GM21423 (cell line): ENCODE measurements around the gene CELSR2.

ENCODE experiments used
- ATAC-seq: cut with Tn5 transposase; IDR thresholded peaks from one replicate; pipeline ENCODE4 v1.9.1; 2021; ENCODE audit warnings: mild to moderate bottlenecking, moderate library complexity; ENCODE audit not compliant: unreplicated experiment

CELSR2 gene

DNA sequence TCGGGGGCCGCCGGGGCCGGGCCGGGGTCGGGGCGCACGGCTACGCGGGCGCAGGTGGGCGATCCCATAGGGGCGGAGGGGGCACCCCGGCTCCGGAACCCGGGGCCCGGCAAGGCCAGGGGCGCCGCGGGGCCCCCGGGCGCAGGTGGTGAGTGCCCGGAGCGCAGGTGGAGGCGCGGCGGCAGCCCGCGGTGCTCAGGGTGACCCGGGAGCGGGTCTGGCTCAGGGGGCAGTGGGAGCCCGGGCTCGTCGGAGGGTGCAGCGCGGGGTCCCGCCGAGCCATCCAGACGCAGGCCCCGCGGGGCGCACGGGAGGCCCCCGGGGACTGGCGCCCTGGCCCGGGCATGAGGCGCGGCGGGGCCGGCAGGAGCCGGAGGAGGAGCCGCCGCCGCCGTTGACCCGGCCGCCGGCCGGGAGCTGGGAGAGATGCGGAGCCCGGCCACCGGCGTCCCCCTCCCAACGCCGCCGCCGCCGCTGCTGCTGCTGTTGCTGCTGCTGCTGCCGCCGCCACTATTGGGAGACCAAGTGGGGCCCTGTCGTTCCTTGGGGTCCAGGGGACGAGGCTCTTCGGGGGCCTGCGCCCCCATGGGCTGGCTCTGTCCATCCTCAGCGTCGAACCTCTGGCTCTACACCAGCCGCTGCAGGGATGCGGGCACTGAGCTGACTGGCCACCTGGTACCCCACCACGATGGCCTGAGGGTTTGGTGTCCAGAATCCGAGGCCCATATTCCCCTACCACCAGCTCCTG lies 489 bp downstream of the CELSR2 start:
- peak; percentile 27 for ATAC-seq

DNA sequence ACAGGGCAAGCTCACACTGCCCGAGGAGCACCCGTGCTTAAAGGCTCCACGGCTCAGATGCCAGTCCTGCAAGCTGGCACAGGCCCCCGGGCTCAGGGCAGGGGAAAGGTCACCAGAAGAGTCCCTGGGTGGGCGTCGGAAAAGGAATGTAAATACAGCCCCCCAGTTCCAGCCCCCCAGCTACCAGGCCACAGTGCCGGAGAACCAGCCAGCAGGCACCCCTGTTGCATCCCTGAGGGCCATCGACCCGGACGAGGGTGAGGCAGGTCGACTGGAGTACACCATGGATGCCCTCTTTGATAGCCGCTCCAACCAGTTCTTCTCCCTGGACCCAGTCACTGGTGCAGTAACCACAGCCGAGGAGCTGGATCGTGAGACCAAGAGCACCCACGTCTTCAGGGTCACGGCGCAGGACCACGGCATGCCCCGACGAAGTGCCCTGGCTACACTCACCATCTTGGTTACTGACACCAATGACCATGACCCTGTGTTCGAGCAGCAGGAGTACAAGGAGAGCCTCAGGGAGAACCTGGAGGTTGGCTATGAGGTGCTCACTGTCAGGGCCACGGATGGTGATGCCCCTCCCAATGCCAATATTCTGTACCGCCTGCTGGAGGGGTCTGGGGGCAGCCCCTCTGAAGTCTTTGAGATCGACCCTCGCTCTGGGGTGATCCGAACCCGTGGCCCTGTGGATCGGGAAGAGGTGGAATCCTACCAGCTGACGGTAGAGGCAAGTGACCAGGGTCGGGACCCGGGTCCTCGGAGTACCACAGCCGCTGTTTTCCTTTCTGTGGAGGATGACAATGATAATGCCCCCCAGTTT lies 1.3 kb downstream of the CELSR2 start:
- ATAC-seq = no peak

DNA sequence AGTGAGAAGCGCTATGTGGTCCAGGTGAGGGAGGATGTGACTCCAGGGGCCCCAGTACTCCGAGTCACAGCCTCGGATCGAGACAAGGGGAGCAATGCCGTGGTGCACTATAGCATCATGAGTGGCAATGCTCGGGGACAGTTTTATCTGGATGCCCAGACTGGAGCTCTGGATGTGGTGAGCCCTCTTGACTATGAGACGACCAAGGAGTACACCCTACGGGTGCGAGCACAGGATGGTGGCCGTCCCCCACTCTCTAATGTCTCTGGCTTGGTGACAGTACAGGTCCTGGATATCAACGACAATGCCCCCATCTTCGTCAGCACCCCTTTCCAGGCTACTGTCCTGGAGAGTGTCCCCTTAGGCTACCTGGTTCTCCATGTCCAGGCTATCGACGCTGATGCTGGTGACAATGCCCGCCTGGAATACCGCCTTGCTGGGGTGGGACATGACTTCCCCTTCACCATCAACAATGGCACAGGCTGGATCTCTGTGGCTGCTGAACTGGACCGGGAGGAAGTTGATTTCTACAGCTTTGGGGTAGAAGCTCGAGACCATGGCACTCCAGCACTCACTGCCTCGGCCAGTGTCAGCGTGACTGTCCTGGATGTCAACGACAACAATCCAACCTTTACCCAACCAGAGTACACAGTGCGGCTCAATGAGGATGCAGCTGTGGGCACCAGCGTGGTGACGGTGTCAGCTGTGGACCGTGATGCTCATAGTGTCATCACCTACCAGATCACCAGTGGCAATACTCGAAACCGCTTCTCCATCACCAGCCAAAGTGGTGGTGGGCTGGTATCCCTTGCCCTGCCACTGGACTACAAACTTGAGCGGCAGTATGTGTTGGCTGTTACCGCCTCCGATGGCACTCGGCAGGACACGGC lies 2.2 kb downstream of the CELSR2 start:
- no peak for ATAC-seq

DNA sequence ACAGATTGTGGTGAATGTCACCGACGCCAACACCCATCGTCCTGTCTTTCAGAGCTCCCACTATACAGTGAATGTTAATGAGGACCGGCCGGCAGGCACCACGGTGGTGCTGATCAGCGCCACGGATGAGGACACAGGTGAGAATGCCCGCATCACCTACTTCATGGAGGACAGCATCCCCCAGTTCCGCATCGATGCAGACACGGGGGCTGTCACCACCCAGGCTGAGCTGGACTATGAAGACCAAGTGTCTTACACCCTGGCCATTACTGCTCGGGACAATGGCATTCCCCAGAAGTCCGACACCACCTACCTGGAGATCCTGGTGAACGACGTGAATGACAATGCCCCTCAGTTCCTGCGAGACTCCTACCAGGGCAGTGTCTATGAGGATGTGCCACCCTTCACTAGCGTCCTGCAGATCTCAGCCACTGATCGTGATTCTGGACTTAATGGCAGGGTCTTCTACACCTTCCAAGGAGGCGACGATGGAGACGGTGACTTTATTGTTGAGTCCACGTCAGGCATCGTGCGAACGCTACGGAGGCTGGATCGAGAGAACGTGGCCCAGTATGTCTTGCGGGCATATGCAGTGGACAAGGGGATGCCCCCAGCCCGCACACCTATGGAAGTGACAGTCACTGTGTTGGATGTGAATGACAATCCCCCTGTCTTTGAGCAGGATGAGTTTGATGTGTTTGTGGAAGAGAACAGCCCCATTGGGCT lies 3.0 kb downstream of the CELSR2 start:
- ATAC-seq = no peak

DNA sequence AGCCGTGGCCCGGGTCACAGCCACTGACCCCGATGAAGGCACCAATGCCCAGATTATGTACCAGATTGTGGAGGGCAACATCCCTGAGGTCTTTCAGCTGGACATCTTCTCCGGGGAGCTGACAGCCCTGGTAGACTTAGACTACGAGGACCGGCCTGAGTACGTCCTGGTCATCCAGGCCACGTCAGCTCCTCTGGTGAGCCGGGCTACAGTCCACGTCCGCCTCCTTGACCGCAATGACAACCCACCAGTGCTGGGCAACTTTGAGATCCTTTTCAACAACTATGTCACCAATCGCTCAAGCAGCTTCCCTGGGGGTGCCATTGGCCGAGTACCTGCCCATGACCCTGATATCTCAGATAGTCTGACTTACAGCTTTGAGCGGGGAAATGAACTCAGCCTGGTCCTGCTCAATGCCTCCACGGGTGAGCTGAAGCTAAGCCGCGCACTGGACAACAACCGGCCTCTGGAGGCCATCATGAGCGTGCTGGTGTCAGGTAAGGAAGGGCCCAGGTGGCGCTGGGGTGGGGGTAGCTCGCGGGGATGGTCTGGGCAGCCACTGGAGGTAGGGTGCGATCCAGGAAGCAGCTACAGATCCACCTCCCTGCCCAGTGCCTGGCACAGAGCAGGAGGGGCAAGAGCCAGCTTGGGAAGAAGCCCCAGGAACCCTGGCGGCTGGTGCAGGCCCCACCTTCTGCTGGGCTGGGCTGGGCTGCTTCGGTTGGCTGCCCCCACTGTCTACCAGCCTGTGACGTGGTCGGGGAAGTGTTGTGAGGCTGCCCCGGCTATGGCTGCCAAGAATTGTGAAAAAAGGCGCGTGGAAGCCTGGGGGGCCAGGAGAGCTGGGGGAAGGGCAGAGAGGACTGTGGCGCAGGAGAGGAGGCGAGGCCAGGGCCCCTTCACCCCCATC lies 3.8 kb downstream of the CELSR2 start:
- no peak for ATAC-seq

DNA sequence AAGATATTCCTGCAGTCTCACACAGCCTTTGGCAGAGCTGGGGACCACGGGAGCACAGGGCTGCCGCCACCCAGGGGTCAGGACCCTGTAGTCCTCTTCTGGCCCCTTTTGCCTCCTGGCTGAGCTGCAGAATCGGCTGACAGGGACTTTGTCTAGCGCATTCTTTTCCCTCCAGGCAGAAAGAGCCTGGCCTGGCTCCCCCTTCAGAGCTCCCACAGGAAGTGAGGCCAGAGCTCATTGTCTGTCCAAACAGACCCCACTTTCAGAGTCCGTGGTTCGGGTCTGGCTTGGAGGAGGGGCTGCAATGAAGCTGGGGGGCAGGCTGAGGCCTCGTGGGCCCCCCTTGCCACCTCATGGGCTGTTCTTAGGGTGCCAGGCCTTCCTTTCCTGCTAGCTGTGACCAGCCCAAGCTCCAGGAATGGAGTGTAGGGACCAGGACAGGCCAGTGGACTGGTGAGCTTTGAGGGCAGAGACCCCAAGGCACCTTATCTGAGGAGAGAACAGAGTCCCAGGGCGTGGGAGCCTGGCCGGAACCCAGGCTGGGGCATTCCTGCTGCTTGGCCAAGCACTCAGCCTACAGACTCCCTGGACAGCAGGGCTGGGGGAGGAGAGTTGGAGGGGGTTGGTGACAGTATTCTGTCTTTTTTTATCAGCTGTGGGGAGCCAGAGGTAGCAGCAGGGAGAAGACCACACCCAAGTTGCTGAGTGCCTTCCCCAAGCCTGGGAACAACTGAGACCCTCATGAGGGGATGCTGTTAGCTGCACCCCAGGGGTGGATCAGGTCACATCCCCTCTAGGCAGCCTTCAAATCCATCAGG lies 4.7 kb downstream of the CELSR2 start:
- ATAC-seq = no peak

DNA sequence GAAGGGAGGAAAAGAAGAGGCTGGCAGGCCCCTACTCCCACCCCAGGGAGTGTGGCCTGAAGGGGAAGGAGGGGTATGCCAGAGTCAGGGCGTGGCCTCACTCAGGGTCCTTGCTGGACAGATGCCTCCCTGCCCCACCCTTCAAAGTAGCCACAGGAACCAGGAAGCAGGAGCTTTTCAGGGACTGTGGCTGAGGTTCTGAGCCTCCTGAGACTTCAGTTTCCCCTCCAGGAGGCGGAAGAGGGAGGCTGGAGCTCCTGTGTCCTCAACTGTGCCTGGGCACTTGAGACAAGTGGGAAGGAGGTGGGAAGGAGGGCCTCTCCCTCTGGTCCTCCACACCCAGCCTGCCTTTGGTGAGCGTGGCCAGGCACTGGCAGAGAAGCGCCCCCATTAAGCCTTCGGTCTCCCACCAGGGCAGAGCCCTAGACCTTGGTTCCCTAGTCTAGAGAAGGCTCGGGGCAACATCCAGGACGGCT lies 5.3 kb downstream of the CELSR2 start:
- no peak for ATAC-seq

DNA sequence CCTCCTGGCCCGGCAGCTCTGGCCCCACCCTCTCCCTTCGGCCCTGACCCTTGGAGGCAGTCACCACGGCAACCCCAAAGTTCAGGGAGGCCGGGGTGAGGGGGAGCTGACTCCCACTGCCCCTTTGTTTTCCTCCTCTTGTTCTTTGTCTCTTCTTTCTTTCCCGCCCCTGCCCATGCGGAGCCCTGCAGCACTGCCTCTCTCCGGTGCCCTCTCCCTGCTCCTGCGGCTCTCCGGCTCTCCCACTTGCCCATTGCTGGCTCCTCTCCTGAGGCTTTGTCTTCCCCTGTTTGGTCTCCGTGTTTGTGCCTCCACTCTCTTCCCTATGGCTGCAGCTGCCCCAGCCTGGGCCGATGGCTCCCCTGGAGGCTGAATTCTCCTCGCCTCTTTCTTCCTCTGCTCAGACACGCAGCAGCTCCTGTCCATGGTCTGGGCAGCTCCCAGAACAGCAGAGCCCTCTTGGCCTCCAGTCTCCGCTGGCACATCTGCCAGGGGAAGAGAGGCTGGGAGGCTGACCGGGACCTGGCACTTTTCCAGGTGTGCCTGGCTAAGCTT lies 5.8 kb downstream of the CELSR2 start:
- ATAC-seq = no peak

DNA sequence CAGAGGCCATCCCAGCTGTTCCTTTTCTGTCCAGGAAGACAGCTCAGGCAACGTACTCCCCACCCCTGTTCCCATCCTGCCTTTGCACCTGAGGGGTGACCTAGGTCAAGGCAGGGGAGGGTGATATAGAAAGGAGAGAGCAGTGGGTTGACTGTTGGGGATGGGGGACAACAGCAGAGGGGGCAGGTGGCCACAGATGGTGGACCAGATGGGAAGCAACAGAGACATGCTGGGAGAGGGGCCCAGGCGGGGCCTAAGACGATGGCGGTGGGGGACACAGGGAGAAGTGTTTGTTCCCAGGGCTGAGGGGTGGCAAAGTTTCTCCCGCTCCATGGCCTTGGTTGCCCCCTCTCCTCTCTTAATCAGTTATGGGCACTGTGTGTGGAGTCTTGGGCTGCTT lies 6.3 kb downstream of the CELSR2 start:
- no peak for ATAC-seq

DNA sequence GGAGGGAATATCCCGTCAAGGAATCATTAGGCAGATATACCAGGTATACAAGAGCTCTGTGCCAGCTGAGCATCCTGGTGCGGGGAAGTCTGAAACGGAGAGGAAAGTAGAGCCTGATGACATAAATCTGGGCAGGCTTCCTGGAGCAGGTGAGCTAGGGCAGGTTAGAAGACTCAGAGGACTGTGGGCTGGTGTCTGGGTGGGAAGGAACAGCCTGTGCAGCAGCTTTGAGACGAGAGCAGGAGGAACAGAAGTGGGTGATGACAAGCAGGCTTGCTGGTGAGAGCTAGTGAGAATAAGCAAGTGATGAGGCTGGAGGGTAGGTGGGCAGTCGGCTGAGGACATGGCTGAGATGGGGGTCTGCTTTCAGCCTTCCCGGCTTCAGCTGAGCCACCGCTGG lies 6.7 kb downstream of the CELSR2 start:
- ATAC-seq = no peak

DNA sequence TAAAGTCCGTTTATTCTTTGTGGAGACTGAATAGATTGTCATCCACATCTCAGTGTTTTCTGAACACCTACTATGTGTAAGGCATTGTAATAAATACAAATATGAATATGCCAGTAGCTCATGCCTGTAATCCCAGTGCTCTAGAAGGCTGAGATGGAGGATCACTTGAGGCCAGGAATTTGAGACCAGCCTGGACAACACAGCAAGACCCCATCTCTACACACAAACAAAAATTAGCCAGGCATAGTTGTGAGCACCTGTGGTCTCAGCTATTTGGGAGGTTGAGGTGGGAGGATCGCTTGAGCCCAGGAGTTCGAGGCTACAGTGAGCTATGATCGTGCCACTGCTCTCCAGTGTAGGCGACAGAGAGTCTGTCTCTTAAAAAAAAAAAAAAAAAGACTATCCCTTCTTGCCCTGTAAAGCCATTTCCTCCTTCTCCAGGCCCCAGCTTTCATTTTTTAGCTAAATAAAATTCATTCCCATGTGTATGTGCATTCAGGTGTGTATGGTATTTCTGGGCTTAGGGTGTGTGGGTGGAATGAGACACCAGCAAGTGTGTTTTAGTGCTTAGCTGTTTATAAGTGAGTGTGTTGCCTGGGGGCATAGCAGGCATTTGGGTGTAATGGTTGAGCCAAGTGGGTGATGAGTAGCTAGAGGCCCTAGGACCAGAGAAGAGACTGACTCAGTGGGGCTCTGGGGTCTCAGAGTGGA lies 7.8 kb downstream of the CELSR2 start:
- ATAC-seq = no peak

DNA sequence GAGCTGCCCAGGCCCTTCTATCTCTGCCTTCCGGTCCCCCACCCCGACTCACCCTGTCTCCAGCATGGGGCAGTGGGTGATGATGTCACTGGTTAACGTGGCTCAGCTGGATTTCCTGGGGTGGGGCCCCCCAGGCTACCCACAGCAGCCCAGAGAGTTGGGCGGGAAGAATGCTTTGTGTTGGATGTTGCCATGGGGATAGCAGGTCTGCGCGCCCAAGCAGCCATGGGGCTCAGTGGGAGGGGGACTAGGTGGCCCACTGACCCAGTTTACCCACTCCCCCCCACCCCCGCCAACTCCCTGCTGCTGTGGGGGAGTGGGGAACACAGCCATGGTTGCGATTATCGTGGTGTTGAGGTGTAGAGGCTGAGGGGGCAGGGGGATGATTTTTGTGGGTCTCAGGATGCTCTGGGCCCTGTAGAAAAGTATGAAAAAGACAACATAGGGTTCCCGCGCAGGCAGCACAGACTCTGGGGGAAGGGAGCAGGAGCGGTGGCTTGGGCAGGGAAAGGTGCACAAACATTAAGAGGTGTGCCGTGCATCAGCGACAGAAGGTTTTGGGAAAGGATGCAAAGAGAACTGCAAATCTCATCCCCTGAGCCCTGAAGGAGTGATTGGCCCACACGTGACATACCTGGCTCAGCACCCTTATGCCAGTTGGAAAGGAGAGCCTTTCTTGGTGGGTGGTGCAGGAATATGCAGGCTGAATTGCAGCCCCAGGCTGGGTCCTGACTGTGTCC lies 8.5 kb downstream of the CELSR2 start:
- ATAC-seq = no peak

DNA sequence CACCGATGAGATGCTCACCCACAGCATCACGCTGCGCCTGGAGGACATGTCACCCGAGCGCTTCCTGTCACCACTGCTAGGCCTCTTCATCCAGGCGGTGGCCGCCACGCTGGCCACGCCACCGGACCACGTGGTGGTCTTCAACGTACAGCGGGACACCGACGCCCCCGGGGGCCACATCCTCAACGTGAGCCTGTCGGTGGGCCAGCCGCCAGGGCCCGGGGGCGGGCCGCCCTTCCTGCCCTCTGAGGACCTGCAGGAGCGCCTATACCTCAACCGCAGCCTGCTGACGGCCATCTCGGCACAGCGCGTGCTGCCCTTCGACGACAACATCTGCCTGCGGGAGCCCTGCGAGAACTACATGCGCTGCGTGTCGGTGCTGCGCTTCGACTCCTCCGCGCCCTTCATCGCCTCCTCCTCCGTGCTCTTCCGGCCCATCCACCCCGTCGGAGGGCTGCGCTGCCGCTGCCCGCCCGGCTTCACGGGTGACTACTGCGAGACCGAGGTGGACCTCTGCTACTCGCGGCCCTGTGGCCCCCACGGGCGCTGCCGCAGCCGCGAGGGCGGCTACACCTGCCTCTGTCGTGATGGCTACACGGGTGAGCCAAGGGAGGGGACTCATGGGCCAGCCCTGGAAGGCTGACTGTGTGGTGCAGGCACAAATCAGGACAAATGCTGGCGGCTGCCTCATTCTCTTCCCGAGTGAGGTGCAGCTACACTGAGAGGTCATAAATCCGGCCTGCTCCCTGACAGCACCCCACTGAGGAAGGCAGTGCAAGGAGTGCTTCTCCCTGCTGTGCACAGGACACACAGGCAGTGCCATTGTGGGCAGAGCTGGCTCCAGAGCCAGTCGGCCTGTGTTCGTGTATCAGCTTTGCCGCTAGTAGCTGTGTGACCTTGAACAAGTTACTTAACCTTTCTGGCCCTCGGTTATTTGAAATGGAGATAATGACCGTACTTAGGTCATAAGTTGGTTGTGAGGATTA lies 9.4 kb downstream of the CELSR2 start:
- no peak for ATAC-seq

DNA sequence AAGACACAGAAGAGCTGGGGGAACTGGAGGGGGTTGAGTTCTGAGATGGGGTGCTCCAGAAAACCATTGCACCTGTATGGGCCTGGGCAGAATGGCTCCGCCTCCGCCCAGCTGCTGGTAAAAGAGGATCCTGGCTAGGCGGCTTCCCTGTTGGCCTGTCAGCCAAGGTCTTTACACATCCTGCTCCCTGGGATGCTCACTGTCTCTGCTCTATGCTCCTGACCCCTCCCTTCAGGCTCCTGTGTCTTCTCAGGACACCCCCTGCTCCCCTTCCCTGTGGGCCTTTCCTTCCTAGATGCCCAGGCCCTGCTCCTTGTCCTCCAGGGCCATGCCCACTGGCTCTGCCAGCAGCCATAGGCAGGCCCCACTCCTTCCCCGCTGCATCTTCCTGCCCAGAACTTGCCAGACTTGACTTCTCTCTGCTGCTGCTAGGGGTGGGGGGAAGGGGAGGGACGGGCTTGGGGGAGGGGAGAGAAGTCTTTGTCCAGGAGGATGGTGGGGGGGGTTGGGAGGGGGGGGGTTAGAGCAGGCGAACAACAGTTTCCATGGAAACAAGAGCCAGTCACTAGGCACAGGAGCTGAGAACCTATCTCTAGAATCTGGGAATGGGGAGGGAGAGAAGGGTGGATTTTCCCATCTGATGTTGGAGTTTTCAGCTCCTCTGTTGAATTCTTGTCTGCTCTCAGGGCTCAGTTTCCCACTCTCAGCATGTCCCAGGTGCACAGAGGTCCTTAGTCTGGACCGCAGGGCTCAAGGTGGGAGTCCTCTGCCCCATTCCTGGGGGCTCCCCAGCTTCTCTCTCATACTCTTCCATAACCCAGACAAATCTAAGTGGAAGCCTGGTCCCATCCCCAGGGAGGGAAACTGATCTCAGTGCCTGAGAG lies 10.6 kb downstream of the CELSR2 start:
- no peak for ATAC-seq

DNA sequence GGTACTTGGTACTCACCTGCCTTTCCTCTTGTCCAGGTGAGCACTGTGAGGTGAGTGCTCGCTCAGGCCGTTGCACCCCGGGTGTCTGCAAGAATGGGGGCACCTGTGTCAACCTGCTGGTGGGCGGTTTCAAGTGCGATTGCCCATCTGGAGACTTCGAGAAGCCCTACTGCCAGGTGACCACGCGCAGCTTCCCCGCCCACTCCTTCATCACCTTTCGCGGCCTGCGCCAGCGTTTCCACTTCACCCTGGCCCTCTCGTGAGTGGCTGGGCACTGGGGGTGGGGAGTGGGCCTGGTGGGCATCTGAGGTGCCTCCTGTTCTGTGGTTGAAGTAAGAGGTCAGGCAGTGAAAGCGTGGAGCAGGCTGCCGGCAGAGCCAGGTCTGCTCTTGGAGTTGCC lies 11.7 kb downstream of the CELSR2 start:
- no peak for ATAC-seq
